ENCODE results near the gene TBC1D9.

DNA sequence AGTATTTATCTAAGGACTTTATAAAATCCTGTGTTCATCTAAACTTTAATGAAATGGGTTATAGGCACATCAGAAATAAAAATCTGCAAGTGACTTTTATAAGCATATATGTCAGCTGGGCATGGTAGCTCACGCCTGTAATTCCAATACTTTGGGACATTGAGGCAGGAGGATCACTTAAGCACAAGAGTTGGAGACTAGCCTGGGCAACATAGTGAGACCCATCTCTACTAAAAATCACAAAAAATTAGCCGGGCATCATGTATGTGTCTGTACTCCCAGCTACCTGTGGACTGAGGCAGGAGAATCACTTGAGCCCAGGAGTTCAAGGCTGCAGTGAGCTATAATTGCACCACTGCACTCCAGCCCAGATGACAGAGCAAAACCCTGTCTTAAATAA, 20.9 kb downstream of the TBC1D9 start:
- TF ChIP-seq, protein P1, sequence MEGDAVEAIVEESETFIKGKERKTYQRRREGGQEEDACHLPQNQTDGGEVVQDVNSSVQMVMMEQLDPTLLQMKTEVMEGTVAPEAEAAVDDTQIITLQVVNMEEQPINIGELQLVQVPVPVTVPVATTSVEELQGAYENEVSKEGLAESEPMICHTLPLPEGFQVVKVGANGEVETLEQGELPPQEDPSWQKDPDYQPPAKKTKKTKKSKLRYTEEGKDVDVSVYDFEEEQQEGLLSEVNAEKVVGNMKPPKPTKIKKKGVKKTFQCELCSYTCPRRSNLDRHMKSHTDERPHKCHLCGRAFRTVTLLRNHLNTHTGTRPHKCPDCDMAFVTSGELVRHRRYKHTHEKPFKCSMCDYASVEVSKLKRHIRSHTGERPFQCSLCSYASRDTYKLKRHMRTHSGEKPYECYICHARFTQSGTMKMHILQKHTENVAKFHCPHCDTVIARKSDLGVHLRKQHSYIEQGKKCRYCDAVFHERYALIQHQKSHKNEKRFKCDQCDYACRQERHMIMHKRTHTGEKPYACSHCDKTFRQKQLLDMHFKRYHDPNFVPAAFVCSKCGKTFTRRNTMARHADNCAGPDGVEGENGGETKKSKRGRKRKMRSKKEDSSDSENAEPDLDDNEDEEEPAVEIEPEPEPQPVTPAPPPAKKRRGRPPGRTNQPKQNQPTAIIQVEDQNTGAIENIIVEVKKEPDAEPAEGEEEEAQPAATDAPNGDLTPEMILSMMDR (IDR thresholded peaks at IDR 0.05) = no peak
- TF ChIP-seq POLR2A (IDR thresholded peaks at IDR 0.05) = no peak
